Activated B cell treated with CpG ODN at 0.5 μM for 24 hours (primary cell): ENCODE results near the gene DAAM1. TPM values are rescaled to one million over a fixed set of nuclear protein-coding genes. Genes with fewer than 3 reads are reported as not detected.

ENCODE experiments used
- ATAC-seq: fragments of 200-7000 bp; cut with Tn5 transposase; one replicate; pipeline ENCODE4 v1.10.0; 2021; ENCODE audit warnings: low read depth, mild to moderate bottlenecking, moderate library complexity
- CTCF ChIA-PET: fragments of 350-600 bp; sonication (Branson Sonifier 250); formaldehyde crosslinking; loops from one replicate; lab custom pipeline; 2021; ENCODE audit warnings: antibody characterized with exemption; lab: Charles Lee
- POLR2A ChIA-PET: fragments of 350-600 bp; sonication (Branson Sonifier 250); formaldehyde crosslinking; loops from one replicate; lab custom pipeline; 2021; ENCODE audit warnings: antibody characterized with exemption; lab: Charles Lee
- DNase-seq: peaks from one replicate; pipeline ENCODE4 v3.0.0; 2022
- H3K27ac Mint-ChIP-seq: one replicate; pipeline ENCODE4 v1.8.0; 2020; ENCODE audit warnings: mixed read lengths
- H3K27me3 Mint-ChIP-seq: one replicate; pipeline ENCODE4 v1.8.0; 2021; ENCODE audit warnings: mixed read lengths
- H3K36me3 Mint-ChIP-seq: one replicate; pipeline ENCODE4 v1.8.0; 2021; ENCODE audit warnings: low read depth, mixed read lengths
- H3K4me1 Mint-ChIP-seq: one replicate; pipeline ENCODE4 v1.8.0; 2021; ENCODE audit warnings: mixed read lengths
- H3K4me3 Mint-ChIP-seq: one replicate; pipeline ENCODE4 v1.8.0; 2020; ENCODE audit warnings: mild to moderate bottlenecking, mixed read lengths
- H3K9me3 Mint-ChIP-seq: one replicate; pipeline ENCODE4 v1.8.0; 2020; ENCODE audit warnings: mixed read lengths
- intact Hi-C: fragments of 100-400 bp; cut with micrococcal nuclease; formaldehyde crosslinking; loops from one replicate; pipeline ENCODE4 v1.15.1; 2024
- total RNA-seq: library from RNA; stranded (reverse); gene quantifications from 2 replicates; pipeline ENCODE4 v1.2.3, GENCODE V29; 2022
- TF ChIP-seq, protein P1 (sequence below): fragments of 200-600 bp; IDR thresholded peaks from one replicate; pipeline ENCODE4 v1.8.0; 2022; ENCODE audit warnings: antibody characterized with exemption, mild to moderate bottlenecking

The DAAM1 gene
- total RNA-seq, 1 donor from 2014 or later: 38.7 TPM

DNA sequence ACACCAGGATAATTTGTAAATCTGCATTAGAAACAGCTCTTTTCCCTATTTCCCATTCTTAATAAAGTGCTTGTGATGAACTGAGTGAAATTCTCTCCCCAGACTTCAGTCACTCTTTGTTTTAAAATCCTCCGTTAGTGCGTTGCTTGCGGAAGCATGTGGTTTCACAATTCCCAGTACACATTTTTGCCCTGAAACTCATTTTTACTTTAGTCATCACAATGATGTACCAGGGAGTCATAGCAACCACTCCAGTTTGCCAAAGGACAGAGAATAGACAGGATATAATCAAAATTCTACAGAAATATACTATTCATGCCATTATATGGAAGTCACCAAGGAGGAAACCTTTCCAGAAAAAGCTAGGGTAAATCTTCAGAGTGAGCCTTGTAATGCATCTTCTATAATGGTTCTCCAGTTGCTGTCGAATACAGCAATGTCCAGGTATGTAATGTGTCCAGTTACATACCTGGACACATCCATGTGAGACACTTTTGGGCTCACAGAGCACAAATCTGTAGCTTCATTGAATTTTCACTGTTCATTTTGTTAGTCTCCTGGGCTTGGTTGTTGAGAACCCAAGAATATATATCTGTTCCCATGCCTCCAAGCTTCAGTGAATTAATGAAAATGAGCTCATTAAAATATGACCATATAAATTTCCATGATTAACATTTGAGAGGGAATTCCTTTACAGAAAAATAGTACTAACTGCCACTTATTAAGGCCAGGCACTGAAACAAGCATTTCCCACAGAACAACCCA is 219.0 kb downstream of the DAAM1 start:
- H3K36me3 Mint-ChIP-seq: no peaks in the 10 kb centered on the region
- no peak overlapping the region for H3K27ac Mint-ChIP-seq
- peaks cover 5% of the 10 kb centered on the region for H3K9me3 Mint-ChIP-seq
- H3K4me1 Mint-ChIP-seq: no peaks in the 10 kb centered on the region
- no peak overlapping the region for H3K4me3 Mint-ChIP-seq
- H3K27me3 Mint-ChIP-seq: peaks cover 6% of the 10 kb centered on the region
- ChIA-PET CTCF (interaction anchor here (0.6 kb wide), 1 partner anchor 907 kb away, joined by 3 read pairs; no protein-coding TSS in a partner anchor), POLR2A (no interaction called here)
- intact Hi-C loops: no loop called here
- TF ChIP-seq, protein P1, sequence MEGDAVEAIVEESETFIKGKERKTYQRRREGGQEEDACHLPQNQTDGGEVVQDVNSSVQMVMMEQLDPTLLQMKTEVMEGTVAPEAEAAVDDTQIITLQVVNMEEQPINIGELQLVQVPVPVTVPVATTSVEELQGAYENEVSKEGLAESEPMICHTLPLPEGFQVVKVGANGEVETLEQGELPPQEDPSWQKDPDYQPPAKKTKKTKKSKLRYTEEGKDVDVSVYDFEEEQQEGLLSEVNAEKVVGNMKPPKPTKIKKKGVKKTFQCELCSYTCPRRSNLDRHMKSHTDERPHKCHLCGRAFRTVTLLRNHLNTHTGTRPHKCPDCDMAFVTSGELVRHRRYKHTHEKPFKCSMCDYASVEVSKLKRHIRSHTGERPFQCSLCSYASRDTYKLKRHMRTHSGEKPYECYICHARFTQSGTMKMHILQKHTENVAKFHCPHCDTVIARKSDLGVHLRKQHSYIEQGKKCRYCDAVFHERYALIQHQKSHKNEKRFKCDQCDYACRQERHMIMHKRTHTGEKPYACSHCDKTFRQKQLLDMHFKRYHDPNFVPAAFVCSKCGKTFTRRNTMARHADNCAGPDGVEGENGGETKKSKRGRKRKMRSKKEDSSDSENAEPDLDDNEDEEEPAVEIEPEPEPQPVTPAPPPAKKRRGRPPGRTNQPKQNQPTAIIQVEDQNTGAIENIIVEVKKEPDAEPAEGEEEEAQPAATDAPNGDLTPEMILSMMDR: no peak
- ATAC-seq (no peak), DNase-seq (no peak)

DNA sequence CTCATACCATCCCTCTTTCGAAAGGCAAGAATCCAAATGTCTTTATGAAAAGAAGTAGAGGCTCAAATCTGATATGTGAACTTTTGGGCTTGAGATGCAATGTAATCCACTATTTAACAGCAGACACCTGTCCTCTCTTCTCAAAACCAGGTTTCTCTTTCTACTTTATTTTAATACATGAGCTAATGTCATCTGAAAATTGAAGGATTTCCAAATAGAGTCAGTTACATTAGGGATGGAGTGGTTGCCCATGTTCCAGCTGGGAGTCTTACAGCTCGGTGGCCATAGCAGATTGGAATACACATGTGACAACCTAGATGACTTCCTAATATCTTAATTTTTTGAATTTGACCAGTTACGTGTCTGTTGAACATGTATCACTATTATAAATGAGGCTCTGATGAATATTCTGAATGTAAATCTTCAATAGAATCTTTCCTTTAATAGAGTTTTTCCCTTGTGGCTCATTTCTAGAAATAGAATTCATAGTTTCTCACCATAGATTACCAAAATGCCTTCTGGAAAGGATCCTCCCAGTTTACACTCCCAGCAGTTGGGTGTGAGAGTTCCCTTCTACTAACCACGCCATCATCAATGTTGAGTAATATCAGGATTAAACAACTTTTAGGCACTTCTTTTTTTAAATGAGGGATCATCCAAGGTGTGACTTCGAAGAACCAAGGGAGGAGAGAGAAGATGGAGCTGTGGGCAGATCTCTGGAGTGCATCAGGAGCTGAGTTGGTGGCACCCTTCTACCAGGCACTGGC is 227.6 kb downstream of the DAAM1 start:
- Mint-ChIP-seq H3K4me1 (peaks cover 4% of the 10 kb centered on the region), H3K9me3 (no peaks in the 10 kb centered on the region), H3K27ac (no peak overlapping the region), H3K36me3 (no peaks in the 10 kb centered on the region), H3K27me3 (no peaks in the 10 kb centered on the region), H3K4me3 (no peak overlapping the region)
- intact Hi-C loops: no loop called here
- ChIA-PET CTCF (no interaction called here), POLR2A (no interaction called here)
- TF ChIP-seq, protein P1: no peak
- DNase-seq (no peak), ATAC-seq (no peak)

DNA sequence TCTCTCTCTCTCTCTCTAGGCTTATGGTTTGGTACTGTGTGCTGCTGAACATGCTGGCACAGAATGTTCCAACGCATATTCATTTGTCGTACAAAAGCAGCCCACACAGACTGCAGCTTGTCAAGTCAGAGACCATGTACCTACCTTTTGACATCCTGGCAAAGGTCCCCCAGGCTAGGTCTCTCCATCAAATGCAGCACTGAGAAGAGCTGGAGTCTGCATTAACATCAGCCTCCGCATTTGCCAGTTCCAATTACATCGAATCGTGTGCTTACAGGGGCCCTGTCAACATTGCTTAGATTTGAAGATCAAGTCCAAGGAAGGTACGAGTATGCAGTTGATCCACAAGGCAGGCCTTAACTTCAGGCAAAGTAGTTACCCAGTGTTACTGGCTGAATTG is 228.8 kb downstream of the DAAM1 start:
- ATAC-seq (no peak), DNase-seq (no peak)
- ChIA-PET POLR2A (no interaction called here), CTCF (no interaction called here)
- no peak overlapping the region for H3K4me3 Mint-ChIP-seq
- TF ChIP-seq, protein P1: no peak
- H3K27me3 Mint-ChIP-seq: no peaks in the 10 kb centered on the region
- no peaks in the 10 kb centered on the region for H3K36me3 Mint-ChIP-seq
- no peak overlapping the region for H3K27ac Mint-ChIP-seq
- intact Hi-C loops: no loop called here
- H3K4me1 Mint-ChIP-seq: peaks cover 15% of the 10 kb centered on the region
- no peaks in the 10 kb centered on the region for H3K9me3 Mint-ChIP-seq

DNA sequence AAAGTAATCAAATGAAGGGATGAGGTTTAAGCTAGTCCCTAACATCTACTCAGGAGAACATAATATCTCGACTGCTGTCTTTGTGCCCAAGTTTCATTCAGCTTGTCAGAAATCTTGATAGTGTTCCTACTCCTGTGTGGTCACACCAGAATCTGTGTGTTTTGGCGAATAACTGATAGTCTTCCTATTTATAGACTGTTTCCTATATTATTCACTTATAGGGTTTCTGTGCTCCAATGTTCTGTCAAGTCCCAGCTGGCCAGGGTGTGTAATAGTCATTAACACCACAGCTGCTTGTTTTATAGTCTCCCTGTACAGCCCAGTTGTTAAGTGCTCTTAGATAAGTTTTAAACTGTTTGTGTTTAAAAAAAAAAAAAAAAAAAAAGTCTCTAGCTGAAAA is 230.8 kb downstream of the DAAM1 start:
- Mint-ChIP-seq H3K36me3 (no peaks in the 10 kb centered on the region), H3K9me3 (no peaks in the 10 kb centered on the region), H3K27ac (no peak overlapping the region), H3K4me1 (peaks cover 20% of the 10 kb centered on the region), H3K4me3 (no peak overlapping the region), H3K27me3 (no peaks in the 10 kb centered on the region)
- POLR2A ChIA-PET: interaction anchor here (0.7 kb wide), 1 partner anchor 290 kb away, joined by 3 read pairs; no protein-coding TSS in a partner anchor
- no peak for ATAC-seq
- no peak for DNase-seq
- intact Hi-C loops: no loop called here
- CTCF ChIA-PET: no interaction called here
- TF ChIP-seq, protein P1: no peak
